Measurements from ENCODE around the gene PADI1. TPM values are rescaled to one million over a fixed set of nuclear protein-coding genes. Genes with fewer than 3 reads are reported as not detected.

PADI1 gene
- total and polyA plus RNA-seq, 12 donors, result 0.06 to 0.10 (median 0.08) TPM; not detected in 9

- intact Hi-C loops (cut with DNase I), result no loop called here
- peak in 1 of 7 donors; percentile 31 for DNase-seq
- 60 to 67% (median 64%) methylated on average over 11 to 13 of the region's 13 CpGs for WGBS, 4 donors
- Histone ChIP-seq H3K4me1 (replicated peaks in 1 of 2) (no peaks in the 10 kb centered on the region), H3K9me3 (replicated peaks in 1 of 3) (no peaks in the 10 kb centered on the region), H3K36me3 (replicated peaks in 1 of 2) (no peaks in the 10 kb centered on the region), H3K27me3 (no peaks in the 10 kb centered on the region), H3K4me3 (no peak overlapping the region), H3K27ac (no peak overlapping the region)
- TF ChIP-seq POLR2A (IDR thresholded peaks at IDR 0.05) (no peak), CTCF (IDR thresholded peaks at IDR 0.05) (no peak)
Observed at GRCh38 chr1:17184822-17185484, 20.0 kb upstream of the PADI1 start.

- H3K27me3 ChIP-seq, result no peaks in the 10 kb centered on the region
- TF ChIP-seq CTCF (IDR thresholded peaks at IDR 0.05), result no peak
- no peak for TF ChIP-seq POLR2A (IDR thresholded peaks at IDR 0.05)
Observed at GRCh38 chr1:17185485-17185860, 19.5 kb upstream of the PADI1 start.

GRCh38 chr1:17186216-17186909 is 18.6 kb upstream of the PADI1 start:
- Histone ChIP-seq H3K27me3 (no peaks in the 10 kb centered on the region), H3K4me3 (no peak overlapping the region), H3K27ac (no peak overlapping the region), H3K4me1 (replicated peaks in 1 of 2) (no peaks in the 10 kb centered on the region), H3K9me3 (replicated peaks in 1 of 3) (no peaks in the 10 kb centered on the region), H3K36me3 (replicated peaks in 1 of 2) (no peaks in the 10 kb centered on the region)
- WGBS, 4 donors, result 56 to 69% (median 64%) methylated on average over 4 to 9 of the region's 9 CpGs
- intact Hi-C loops (cut with DNase I), result no loop called here
- TF ChIP-seq CTCF (IDR thresholded peaks at IDR 0.05), result no peak
- no peak for TF ChIP-seq POLR2A (IDR thresholded peaks at IDR 0.05)
- peak in 3 of 7 donors; percentile 9 to 35 (median 12) for DNase-seq

More at GRCh38 chr1:17185485-17185860, 19.5 kb upstream of the PADI1 start:
- DNase-seq, result peak in 2 of 7 donors; percentile 3 to 18
- H3K36me3 ChIP-seq (replicated peaks in 1 of 2), result no peaks in the 10 kb centered on the region
- WGBS, 4 donors, result 75 to 85% (median 80%) methylated on average over 2 to 3 of the region's 3 CpGs
- no peaks in the 10 kb centered on the region for H3K9me3 ChIP-seq (replicated peaks in 1 of 3)
- intact Hi-C loops (cut with DNase I), result no loop called here
- H3K27ac ChIP-seq, result no peak overlapping the region
- no peaks in the 10 kb centered on the region for H3K4me1 ChIP-seq (replicated peaks in 1 of 2)
- no peak overlapping the region for H3K4me3 ChIP-seq

GRCh38 chr1:17187051-17187450 is 17.9 kb upstream of the PADI1 start:
- Histone ChIP-seq H3K9me3 (replicated peaks in 1 of 3) (no peaks in the 10 kb centered on the region), H3K36me3 (replicated peaks in 1 of 2) (no peaks in the 10 kb centered on the region), H3K4me1 (replicated peaks in 1 of 2) (no peaks in the 10 kb centered on the region), H3K27ac (no peak overlapping the region), H3K4me3 (no peak overlapping the region), H3K27me3 (no peaks in the 10 kb centered on the region)
- DNase-seq, result peak in 2 of 7 donors; percentile 0 to 9
- 67 to 79% (median 75%) methylated on average over 5 to 6 of the region's 6 CpGs for WGBS, 4 donors
- no peak for TF ChIP-seq CTCF (IDR thresholded peaks at IDR 0.05)
- intact Hi-C loops (cut with DNase I), result no loop called here

Measured in adrenal gland (tissue), 12 donors.